Smooth muscle cell of the umbilical artery (primary cell): ENCODE results near the gene MTG2. TPM values are rescaled to one million over a fixed set of nuclear protein-coding genes. Genes with fewer than 3 reads are reported as not detected.

Experiments used
- total RNA-seq: library from RNA; depleted of rRNA; stranded (reverse); fragments of >200 nt; gene quantifications from 2 replicates; pipeline ENCODE4 v1.2.3, GENCODE V29; 2014

The MTG2 gene
- 15.7 and 18.2 TPM in 2 replicates for total RNA-seq

GRCh38 chr20:62182469-62183425, at the start of gene MTG2:
Gene MTG2 (plus strand): TSS chr20:62183028. CDS start chr20:62193421, 10,393 bp downstream.

GRCh38 chr20:62143081-62143956, 39.5 kb upstream of the MTG2 start, which contains the start of the genes PSMA7 and SS18L1:
Gene PSMA7 (minus strand): TSS chr20:62143394. CDS start chr20:62143303, 91 bp downstream.
Gene SS18L1 (plus strand): TSS chr20:62143769. CDS start chr20:62143821, 52 bp downstream.

GRCh38 chr20:62219992-62220665, 37.3 kb downstream of the MTG2 start, which contains the start of gene HRH3:
Gene HRH3 (minus strand): TSS chr20:62220278. CDS start chr20:62219970, 308 bp downstream.

GRCh38 chr20:62237801-62238568, 55.2 kb downstream of the MTG2 start, which contains the start of gene OSBPL2:
Gene OSBPL2 (plus strand): TSS chr20:62238521. CDS start chr20:62256185, 17,664 bp downstream.

Other genes with a start within 250 kb of the MTG2 start
- gene TAF4, start 117.1 kb upstream of the MTG2 start, total RNA-seq = 3.3 and 7.3 TPM in 2 replicates
- gene LSM14B, start 60.6 kb upstream of the MTG2 start, total RNA-seq = 39.2 TPM in 2 replicates
- gene PSMA7, start 39.6 kb upstream of the MTG2 start, total RNA-seq = 320 and 348 TPM in 2 replicates
- gene SS18L1, start 39.3 kb upstream of the MTG2 start, total RNA-seq = 10.4 and 18.4 TPM in 2 replicates
- not detected in 2 replicates for gene HRH3, start 37.2 kb downstream of the MTG2 start, total RNA-seq
- gene OSBPL2, start 55.5 kb downstream of the MTG2 start, total RNA-seq = 39.9 and 40.1 TPM in 2 replicates
- gene ADRM1, start 120.0 kb downstream of the MTG2 start, total RNA-seq = 101 and 111 TPM in 2 replicates
- 6.5 and 25.0 TPM in 2 replicates for gene LAMA5, start 184.3 kb downstream of the MTG2 start, total RNA-seq
- 149 and 652 TPM in 2 replicates for gene RPS21, start 204.1 kb downstream of the MTG2 start, total RNA-seq
- 2.4 TPM in 2 replicates for gene CABLES2, start 224.3 kb downstream of the MTG2 start, total RNA-seq
- gene RBBP8NL, start 244.5 kb downstream of the MTG2 start, total RNA-seq = not detected in 2 replicates